ENCODE results near the gene FPR2. TPM values are rescaled to one million over a fixed set of nuclear protein-coding genes. Genes with fewer than 3 reads are reported as not detected.
"Not testable (repeated sequence)": the region's sequence is repeated elsewhere in the genome, so short reads cannot be mapped to it uniquely, and the experiment has no call there.

FPR2 gene
- total RNA-seq, 2 experiments from 2014 or later, result not detected

DNA sequence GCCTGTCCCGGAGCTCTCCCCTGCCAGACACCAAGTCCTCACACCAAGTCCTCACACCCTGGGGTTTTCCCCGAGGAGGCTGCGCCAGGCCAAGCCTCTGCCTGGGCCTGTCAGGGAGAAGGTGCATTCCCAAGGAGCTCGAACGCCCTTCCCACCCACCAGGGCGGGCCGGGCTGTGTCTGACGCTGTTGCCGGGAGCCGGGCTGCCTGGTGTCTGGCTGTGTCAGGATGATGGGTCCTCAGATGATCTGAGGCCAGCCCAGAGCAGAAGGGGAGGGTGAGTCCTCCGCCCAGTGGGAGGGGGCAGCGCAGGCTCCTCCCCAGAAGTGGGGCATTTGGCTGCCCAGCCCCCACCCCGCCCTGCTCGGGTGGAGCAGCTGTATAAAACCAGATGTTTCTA is 34.9 kb upstream of the FPR2 start:
- H3K27ac Mint-ChIP-seq, result no peak overlapping the region
- no peak for DNase-seq
- H3K9me3 Mint-ChIP-seq (ENCODE audit: insufficient read depth), result no peaks in the 10 kb centered on the region
- peaks cover 15% of the 10 kb centered on the region for H3K27me3 Mint-ChIP-seq (ENCODE audit: low read depth)
- no peak for ATAC-seq
- H3K36me3 Mint-ChIP-seq (ENCODE audit: low read depth), result peaks cover 2% of the 10 kb centered on the region
- ChIA-PET CTCF (no interaction called here), POLR2A (no interaction called here)
- no peaks in the 10 kb centered on the region for H3K4me1 Mint-ChIP-seq (ENCODE audit: low read depth)
- no peak overlapping the region for H3K4me3 Mint-ChIP-seq

DNA sequence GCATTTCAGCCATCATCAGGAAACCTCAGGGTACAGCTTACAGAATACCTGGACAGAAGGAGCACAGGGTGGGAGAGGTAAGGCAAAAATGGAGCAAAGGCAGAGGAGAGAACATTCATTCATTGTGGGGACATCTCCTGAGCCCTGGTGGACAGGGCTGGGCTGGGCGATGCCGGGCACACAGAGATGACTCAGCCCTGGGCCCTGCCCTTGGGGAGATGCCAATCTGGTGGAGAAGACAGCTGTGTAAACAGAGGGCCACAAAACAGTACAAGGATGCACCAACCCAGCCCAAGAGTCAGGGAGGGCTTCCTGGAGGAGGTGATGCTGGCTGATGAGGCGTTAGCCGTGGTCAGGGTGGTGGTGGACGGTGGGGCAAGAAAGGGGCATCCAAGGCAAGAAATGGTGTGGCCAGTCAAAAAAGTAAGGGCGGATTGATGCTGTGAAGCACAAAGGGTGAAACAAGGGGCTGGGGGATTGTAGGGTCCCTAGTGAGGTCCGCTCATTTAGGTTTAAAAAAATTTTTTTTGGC is 33.6 kb upstream of the FPR2 start:
- DNase-seq, result no peak
- H3K36me3 Mint-ChIP-seq (ENCODE audit: low read depth), result peaks cover 2% of the 10 kb centered on the region
- ChIA-PET CTCF (no interaction called here), POLR2A (no interaction called here)
- H3K4me3 Mint-ChIP-seq, result no peak overlapping the region
- no peak for ATAC-seq
- peaks cover 14% of the 10 kb centered on the region for H3K27me3 Mint-ChIP-seq (ENCODE audit: low read depth)
- H3K9me3 Mint-ChIP-seq (ENCODE audit: insufficient read depth), result no peaks in the 10 kb centered on the region
- no peak overlapping the region for H3K27ac Mint-ChIP-seq
- H3K4me1 Mint-ChIP-seq (ENCODE audit: low read depth), result no peaks in the 10 kb centered on the region

DNA sequence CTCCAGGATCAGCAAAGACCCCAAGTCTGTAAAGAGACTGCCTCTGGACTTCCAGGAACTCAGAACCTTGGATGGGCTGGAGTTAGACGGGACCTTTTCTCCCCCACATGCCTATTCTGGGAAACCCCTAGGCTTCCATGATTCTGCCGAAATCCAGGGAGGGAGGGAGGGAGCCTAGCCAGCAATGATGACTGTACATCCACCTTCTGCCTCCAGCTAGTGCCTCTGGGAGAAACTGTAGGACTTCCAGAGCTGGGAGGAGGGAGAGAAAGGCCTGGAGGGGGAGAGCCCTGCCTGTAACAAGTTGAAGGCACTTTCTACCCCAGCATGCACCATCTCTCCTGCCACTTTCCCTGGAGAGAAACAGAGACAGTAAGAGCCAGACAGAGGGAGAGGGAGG is 31.2 kb upstream of the FPR2 start:
- Mint-ChIP-seq H3K36me3 (ENCODE audit: low read depth) (peaks cover 2% of the 10 kb centered on the region), H3K9me3 (ENCODE audit: insufficient read depth) (peaks cover 4% of the 10 kb centered on the region), H3K27ac (no peak overlapping the region), H3K4me3 (no peak overlapping the region), H3K27me3 (ENCODE audit: low read depth) (peaks cover 7% of the 10 kb centered on the region), H3K4me1 (ENCODE audit: low read depth) (no peaks in the 10 kb centered on the region)
- no peak for DNase-seq
- POLR2A ChIA-PET, result no interaction called here
- no peak for ATAC-seq
- CTCF ChIA-PET, result no interaction called here

DNA sequence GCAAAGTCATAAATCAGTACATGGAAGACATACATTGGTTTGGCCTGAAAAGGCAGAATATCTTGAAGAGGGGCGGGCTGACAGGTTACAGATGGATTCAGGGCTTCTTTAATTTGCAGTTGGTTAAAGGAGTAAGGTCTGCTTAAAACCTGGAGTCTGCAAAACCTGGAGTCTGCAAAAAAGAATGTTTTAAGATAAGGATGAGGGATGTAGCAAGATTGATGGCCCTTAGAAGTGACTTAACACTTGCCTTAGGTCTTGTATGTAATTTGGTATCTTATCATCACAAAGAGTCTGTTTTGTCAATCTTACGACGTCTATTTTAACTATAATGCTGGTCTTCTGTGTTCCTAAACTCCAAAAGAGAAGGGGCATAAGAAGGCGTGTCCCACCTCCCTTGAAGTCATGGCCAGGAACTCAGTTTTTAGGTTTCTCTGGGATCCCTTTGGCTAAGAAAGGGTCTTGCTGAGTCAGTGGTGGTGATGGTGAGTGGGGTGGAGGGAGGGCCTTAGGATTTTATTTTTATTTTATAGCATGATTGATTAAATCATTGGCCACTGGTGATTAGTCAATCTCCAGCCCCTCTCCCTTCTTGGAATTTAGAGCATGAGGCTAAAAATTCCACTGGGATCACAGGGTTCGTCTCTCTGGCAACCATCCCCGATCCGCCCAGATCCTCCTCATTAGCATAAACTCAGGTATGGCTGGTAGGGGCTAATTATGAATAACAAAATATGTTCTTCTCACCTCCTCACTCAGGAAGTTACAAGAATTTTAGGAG is 27.0 kb upstream of the FPR2 start:
- Mint-ChIP-seq H3K27me3 (ENCODE audit: low read depth) (peaks cover 7% of the 10 kb centered on the region), H3K27ac (no peak overlapping the region), H3K4me1 (ENCODE audit: low read depth) (no peaks in the 10 kb centered on the region), H3K9me3 (ENCODE audit: insufficient read depth) (peaks cover 4% of the 10 kb centered on the region), H3K4me3 (no peak overlapping the region), H3K36me3 (ENCODE audit: low read depth) (peaks cover 2% of the 10 kb centered on the region)
- ATAC-seq (no peak), DNase-seq (no peak)
- ChIA-PET POLR2A (no interaction called here), CTCF (no interaction called here)

DNA sequence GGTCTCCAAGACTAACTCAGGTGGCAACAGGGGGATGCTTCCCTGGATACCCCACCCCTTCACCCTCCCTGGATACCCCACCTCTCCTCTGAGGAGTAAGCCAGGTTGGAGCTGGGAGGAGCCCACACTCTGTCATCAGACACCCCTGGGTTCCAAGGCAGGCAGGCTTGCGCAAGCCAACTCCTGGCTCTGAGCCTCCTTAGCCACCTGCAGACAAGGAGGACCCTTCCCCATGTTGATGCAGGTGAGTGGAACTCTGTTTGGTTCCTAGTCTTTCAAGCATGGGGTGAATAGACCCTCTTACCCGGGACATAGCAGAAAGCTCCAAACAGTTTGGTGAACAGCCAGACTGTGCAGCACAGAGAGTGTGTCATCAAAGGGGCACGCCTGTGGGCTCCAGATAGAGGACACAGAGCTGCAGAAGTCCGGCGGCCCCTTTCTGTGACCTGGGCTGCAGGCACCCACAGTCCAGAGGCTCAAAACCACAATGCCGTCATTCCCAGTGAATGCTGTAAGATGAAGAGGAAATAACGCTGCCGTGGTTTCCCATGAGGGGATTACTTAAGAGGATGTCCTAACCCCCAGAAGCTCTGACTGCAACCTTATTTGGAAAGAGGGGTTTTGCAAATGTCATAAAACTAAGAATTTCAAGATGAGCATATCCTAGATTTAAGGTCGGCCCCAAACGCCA is 25.1 kb upstream of the FPR2 start:
- Mint-ChIP-seq H3K4me1 (ENCODE audit: low read depth) (no peaks in the 10 kb centered on the region), H3K36me3 (ENCODE audit: low read depth) (no peaks in the 10 kb centered on the region), H3K9me3 (ENCODE audit: insufficient read depth) (peaks cover 4% of the 10 kb centered on the region), H3K27ac (no peak overlapping the region), H3K27me3 (ENCODE audit: low read depth) (peaks cover 7% of the 10 kb centered on the region), H3K4me3 (no peak overlapping the region)
- ChIA-PET POLR2A (no interaction called here), CTCF (no interaction called here)
- DNase-seq (no peak), ATAC-seq (no peak)

DNA sequence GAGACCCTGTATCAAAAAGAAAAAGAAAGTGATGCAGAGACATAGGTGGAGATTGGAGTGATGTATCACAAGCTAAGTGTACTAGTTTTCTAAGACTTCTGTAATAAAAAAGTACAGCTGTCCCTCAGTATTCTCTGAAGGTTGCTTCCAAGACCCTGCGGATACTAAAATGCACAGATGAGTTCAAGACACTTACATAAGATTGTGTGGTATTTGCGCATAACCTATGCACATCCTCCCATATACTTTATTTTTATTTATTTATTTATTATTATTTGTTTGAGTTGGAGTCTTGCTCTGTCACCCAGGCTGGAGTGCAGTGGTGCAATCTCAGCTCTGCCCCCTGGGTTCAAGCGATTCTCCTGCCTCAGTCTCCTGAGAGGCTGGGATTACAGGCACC is 23.6 kb upstream of the FPR2 start:
- H3K27me3 Mint-ChIP-seq (ENCODE audit: low read depth), result peaks cover 7% of the 10 kb centered on the region
- peaks cover 4% of the 10 kb centered on the region for H3K9me3 Mint-ChIP-seq (ENCODE audit: insufficient read depth)
- no peak for DNase-seq
- ChIA-PET POLR2A (no interaction called here), CTCF (interaction anchor here (1.2 kb wide), 1 partner anchor 41 kb away, joined by 3 read pairs; no protein-coding TSS in a partner anchor)
- H3K36me3 Mint-ChIP-seq (ENCODE audit: low read depth), result no peaks in the 10 kb centered on the region
- H3K4me1 Mint-ChIP-seq (ENCODE audit: low read depth), result no peaks in the 10 kb centered on the region
- no peak overlapping the region for H3K4me3 Mint-ChIP-seq
- H3K27ac Mint-ChIP-seq, result no peak overlapping the region
- ATAC-seq, result no peak

DNA sequence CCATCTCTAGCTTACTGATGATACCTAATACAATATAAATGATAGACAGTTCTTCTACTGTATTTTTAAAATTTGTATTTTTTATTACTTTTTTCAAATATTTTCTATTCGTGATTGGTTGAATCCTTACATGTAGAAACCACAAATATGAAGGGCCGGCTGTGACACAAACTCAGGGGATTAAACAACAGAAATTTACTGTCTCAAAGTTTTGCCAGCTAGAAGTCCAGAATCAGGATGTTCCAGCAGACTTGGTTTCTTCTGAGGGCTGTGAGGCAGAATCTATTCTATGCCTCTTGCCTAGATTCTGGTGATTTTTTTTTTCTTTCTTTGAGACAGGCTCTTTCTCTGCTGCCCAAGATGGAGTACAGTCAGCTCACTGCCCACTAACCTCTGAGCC is 23.1 kb upstream of the FPR2 start:
- no peak for ATAC-seq
- no peaks in the 10 kb centered on the region for H3K4me1 Mint-ChIP-seq (ENCODE audit: low read depth)
- ChIA-PET CTCF (interaction anchor here (1.2 kb wide), 1 partner anchor 40 kb away, joined by 3 read pairs; no protein-coding TSS in a partner anchor), POLR2A (no interaction called here)
- peaks cover 4% of the 10 kb centered on the region for H3K9me3 Mint-ChIP-seq (ENCODE audit: insufficient read depth)
- no peaks in the 10 kb centered on the region for H3K36me3 Mint-ChIP-seq (ENCODE audit: low read depth)
- no peak overlapping the region for H3K4me3 Mint-ChIP-seq
- H3K27me3 Mint-ChIP-seq (ENCODE audit: low read depth), result peaks cover 7% of the 10 kb centered on the region
- no peak overlapping the region for H3K27ac Mint-ChIP-seq
- DNase-seq, result no peak

DNA sequence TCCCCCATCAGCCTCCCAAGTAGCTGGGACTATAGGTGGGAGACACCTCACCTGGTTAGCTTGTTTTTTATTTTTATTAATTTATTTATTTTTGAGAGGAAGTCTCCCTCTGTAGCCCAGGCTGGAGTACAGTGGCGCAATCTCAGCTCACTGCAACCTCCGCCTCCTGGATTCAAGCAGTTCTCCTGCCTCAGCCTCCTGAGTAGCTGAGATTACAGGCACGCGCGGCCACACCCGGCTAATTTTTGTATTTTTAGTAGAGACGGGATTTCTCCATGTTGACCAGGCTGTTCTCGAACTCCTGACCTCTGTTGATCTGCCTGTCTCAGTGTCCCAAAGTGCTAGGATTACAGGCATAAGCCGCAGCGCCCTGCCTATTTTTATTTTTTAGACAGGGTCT is 22.5 kb upstream of the FPR2 start:
- ATAC-seq; H3K4me1 Mint-ChIP-seq (ENCODE audit: low read depth); H3K27ac Mint-ChIP-seq: not testable (repeated sequence)

DNA sequence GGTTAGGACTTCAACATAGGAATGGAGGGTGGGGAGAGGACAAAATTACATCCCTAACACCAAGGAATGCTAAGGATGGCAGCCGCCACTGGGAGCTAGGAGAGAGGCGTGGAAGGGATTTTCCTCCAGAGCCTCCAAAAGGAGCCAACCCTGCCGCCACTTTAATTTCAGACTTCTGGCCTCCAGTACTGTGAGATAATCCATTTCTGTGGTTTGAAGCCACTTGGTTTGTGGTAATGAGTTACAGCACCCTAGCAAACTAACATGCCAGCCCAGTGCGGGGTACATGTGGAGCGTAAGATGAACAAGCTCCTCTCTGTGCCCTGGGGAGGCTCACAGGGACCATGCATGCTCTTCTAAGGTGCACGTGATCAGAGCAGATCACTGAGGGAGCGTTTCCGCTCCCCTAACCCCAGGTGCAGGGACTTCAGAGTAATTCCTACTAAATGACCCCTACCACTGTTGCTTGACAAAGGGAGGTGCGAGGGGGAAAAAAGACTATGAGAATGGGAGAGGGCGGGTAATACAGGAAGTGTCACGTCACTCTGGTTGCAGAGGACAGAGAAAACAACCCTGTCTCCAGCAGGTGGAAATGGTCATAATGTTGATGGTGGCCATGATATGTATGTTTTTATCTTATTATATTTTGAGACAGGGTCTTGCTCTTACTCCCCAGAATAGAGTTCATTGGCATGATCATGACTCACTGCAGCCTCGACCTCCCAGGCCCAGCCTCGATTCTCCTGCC is 21.3 kb upstream of the FPR2 start:
- H3K9me3 Mint-ChIP-seq (ENCODE audit: insufficient read depth), result no peaks in the 10 kb centered on the region
- H3K4me3 Mint-ChIP-seq, result no peak overlapping the region
- ATAC-seq, result no peak
- H3K27me3 Mint-ChIP-seq (ENCODE audit: low read depth), result peaks cover 7% of the 10 kb centered on the region
- no peaks in the 10 kb centered on the region for H3K4me1 Mint-ChIP-seq (ENCODE audit: low read depth)
- ChIA-PET CTCF (no interaction called here), POLR2A (no interaction called here)
- H3K27ac Mint-ChIP-seq, result no peak overlapping the region
- no peak for DNase-seq
- no peaks in the 10 kb centered on the region for H3K36me3 Mint-ChIP-seq (ENCODE audit: low read depth)

More for the DNA sequence above, 22.5 kb upstream of the FPR2 start:
- H3K4me3 Mint-ChIP-seq; H3K27me3 Mint-ChIP-seq (ENCODE audit: low read depth); DNase-seq; H3K36me3 Mint-ChIP-seq (ENCODE audit: low read depth); POLR2A ChIA-PET; H3K9me3 Mint-ChIP-seq (ENCODE audit: insufficient read depth): not testable (repeated sequence)
- CTCF ChIA-PET, result interaction anchor here (1.2 kb wide), 1 partner anchor 40 kb away, joined by 3 read pairs; no protein-coding TSS in a partner anchor

DNA sequence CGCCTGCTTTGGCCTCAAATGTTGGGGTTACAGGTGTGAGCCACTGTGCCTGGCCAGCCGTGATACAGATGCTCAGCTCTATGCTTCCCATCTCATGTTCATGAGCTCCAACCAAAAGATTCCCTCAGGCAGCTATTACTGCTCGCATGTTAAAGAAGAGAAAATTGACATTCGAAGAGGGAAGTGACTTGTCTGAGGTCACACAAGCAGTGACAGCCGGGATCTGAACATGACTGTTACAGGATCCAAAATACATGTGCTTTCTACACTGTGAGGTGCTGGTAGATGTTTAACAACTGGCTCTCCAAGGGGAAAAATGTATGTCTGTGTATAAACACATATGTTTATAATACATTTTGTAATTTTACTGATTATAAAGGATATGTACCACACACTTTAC is 20.6 kb upstream of the FPR2 start:
- no peaks in the 10 kb centered on the region for H3K4me1 Mint-ChIP-seq (ENCODE audit: low read depth)
- CTCF ChIA-PET, result no interaction called here
- POLR2A ChIA-PET, result no interaction called here
- H3K36me3 Mint-ChIP-seq (ENCODE audit: low read depth), result no peaks in the 10 kb centered on the region
- ATAC-seq, result no peak
- H3K4me3 Mint-ChIP-seq, result no peak overlapping the region
- peaks cover 2% of the 10 kb centered on the region for H3K9me3 Mint-ChIP-seq (ENCODE audit: insufficient read depth)
- H3K27me3 Mint-ChIP-seq (ENCODE audit: low read depth), result peaks cover 7% of the 10 kb centered on the region
- no peak overlapping the region for H3K27ac Mint-ChIP-seq
- no peak for DNase-seq

DNA sequence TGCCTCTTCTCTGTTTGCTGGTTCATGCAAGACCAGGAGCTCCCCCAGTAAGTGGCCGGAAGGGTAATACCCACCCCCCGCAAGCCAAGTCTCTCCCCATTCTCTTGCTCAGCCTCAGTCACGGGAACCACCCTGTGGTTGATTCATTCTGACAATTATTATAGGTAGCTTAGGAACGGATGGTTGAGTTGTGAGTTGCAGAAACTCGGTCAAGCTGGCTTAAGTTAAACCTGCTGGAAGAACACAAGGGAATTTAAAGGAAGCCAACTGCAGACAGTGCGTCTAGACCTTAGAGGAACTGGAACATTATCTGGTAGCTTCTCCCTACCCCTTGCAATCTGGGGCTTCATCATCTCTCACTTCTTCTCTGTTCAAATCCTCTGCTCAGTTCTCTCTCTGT is 18.2 kb upstream of the FPR2 start:
- no peaks in the 10 kb centered on the region for H3K4me1 Mint-ChIP-seq (ENCODE audit: low read depth)
- no peak overlapping the region for H3K4me3 Mint-ChIP-seq
- CTCF ChIA-PET, result interaction anchor here (1.9 kb wide), 1 partner anchor 35 kb away, joined by 8 read pairs; no protein-coding TSS in a partner anchor
- H3K27ac Mint-ChIP-seq, result no peak overlapping the region
- H3K9me3 Mint-ChIP-seq (ENCODE audit: insufficient read depth), result peaks cover 4% of the 10 kb centered on the region
- no peak for ATAC-seq
- H3K36me3 Mint-ChIP-seq (ENCODE audit: low read depth), result no peaks in the 10 kb centered on the region
- DNase-seq, result no peak
- H3K27me3 Mint-ChIP-seq (ENCODE audit: low read depth), result no peaks in the 10 kb centered on the region
- POLR2A ChIA-PET, result no interaction called here

DNA sequence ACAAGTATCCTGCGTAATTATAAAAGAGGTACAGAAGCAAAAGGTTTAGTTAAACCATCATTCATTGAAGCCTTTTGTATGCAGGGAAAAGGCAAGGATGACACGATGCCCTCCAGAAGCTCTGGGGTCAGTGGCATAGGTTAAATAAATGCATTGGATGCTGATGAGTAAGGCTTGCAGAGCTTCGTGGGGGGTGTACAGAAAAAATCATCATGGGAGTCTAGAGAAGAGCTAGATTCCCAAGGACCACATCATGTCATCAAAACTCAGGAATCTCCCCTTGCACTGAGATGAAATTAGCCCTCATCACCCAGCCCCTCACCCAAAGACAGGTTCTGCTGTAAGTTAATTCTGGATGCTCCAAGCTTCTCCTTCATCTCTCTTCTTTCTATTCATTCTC is 17.6 kb upstream of the FPR2 start:
- ATAC-seq (no peak), DNase-seq (no peak)
- ChIA-PET CTCF (no interaction called here), POLR2A (no interaction called here)
- H3K4me3 Mint-ChIP-seq, result no peak overlapping the region
- H3K27me3 Mint-ChIP-seq (ENCODE audit: low read depth), result no peaks in the 10 kb centered on the region
- peaks cover 4% of the 10 kb centered on the region for H3K9me3 Mint-ChIP-seq (ENCODE audit: insufficient read depth)
- H3K36me3 Mint-ChIP-seq (ENCODE audit: low read depth), result no peaks in the 10 kb centered on the region
- H3K4me1 Mint-ChIP-seq (ENCODE audit: low read depth), result no peaks in the 10 kb centered on the region
- H3K27ac Mint-ChIP-seq, result no peak overlapping the region
